ENCODE results near the gene TMEM59L.

TMEM59L gene

DNA sequence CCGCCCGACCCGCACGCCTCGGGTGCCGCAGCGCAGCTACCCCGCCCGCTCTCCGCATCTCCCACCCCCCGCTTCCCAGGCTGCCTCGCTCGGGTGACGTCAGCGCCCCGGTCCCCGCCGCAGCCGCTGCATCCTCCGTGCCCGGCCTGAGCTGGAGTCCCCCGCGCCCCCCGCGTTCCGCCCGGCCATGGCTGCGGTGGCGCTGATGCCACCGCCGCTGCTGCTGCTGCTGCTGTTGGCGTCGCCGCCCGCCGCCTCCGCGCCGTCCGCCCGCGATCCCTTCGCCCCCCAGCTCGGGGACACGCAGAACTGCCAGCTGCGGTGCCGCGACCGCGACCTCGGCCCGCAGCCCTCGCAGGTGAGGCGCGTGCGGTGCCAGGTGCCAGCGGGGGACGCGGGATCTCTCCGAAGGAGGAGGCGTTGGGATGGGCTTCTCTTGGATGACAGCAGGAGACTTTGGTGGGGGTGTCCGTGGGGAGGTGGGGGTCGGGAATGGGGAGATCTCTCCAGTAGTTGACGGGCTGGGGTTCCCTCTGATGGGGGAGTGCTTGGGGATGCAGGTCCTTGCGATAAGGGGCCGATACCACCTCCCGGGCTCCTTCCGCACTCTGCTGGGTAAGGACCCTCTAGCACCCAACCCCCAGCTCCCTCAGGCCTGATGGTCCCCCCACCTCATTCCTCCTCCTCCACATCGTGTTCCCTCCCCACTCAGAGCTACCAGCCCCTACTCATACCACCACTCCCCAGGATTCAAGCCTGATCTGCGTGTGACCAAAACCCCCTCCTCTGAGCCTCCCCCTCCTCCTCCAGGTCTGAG is at the start of gene TMEM59L:
Gene TMEM59L (plus strand): TSS at position 99 of the 817 bp plus-strand sequence. CDS start 89 bp downstream, at position 188.
- in situ Hi-C loops (cut with HindIII; ENCODE audit: low pct_ligation_motif_present, low pct_unique_long_range_greater_than_20kb, low sequenced_read_pairs), result no loop called here
- no peak for DNase-seq

DNA sequence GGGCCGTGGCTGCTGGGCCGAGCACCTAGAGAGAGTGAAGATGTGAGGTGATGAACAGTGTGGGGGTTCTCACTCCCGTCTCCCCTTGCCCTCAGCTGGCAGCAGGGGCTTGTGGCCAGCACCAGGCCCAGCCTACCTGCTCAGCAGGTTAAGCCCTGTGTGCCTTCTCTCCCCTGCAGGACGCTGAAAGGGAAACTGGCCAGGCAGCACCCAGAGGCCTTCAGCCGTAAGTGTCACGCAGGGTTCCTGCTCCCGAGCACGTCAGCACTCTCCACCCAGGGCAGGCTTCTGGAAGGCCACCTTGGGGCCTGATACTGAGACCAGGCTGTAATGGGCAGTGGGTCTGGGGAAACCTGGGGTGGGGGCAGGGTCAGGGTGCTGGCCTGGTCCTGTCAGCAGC is 45.7 kb upstream of the TMEM59L start:
- in situ Hi-C loops (cut with HindIII; ENCODE audit: low pct_ligation_motif_present, low pct_unique_long_range_greater_than_20kb, low sequenced_read_pairs), result no loop called here
- DNase-seq, result no peak

DNA sequence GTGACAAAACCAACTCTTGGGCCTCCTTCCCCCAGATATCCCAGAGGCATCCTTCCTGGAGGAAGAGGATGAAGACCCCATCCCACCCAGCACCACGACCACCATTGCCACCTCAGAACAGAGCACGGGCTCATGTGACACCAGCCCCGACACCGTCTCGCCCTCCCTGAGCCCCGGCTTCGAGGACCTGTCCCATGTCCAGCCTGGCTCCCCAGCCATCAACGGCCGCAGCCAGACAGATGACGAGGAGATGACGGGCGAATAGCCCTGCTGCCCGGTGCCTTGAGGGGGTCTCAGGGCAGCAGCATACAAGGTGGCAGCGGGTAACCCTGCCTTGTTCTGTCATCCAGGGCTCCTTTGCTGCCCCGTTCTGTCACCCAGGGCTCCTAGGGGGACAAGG is 44.3 kb upstream of the TMEM59L start:
- in situ Hi-C loops (cut with HindIII; ENCODE audit: low pct_ligation_motif_present, low pct_unique_long_range_greater_than_20kb, low sequenced_read_pairs), result no loop called here
- no peak for DNase-seq

DNA sequence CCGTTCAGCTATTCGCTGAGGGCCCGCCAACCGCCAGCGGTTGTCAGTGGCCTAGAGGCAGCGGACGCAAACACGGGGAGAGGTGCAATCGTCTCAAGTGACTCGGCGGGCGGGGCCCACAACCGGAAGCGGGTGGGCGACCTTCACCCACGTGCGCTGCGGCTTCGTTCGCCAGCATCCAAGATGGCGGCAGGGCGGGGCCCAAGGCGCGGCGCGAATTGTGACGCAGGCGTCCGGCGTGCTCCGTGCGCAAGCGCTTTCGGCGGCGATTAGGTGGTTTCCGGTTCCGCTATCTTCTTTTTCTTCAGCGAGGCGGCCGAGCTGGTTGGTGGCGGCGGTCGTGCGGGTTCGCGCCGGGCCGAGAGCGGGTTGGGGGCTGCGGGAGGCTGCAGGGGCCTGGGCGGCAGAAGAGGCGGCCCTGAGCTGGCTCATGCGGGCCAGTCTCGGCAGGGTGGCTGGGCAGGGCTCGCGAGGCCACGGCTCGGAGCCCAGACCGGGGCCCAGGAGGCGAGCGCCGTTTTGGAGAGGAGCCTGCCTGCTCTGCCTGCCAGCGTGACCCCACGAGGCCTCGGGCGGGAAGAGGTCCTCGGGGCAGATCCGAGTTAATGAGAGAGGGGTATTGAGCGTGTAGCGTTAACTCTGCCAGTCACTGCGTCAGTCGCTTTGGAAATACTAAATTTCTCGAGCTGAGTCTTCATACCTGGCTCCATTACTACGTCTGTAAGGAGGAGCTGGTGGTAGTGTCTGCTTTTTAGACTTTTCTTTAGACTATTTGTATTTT is 40.9 kb upstream of the TMEM59L start, which contains the start of gene UBA52:
Gene UBA52 (plus strand): TSS at position 294 of the 781 bp plus-strand sequence. CDS start 1,444 bp downstream, outside the sequence.
- DNase-seq, result peak; percentile 97
- in situ Hi-C loops (cut with HindIII; ENCODE audit: low pct_ligation_motif_present, low pct_unique_long_range_greater_than_20kb, low sequenced_read_pairs), result no loop called here

DNA sequence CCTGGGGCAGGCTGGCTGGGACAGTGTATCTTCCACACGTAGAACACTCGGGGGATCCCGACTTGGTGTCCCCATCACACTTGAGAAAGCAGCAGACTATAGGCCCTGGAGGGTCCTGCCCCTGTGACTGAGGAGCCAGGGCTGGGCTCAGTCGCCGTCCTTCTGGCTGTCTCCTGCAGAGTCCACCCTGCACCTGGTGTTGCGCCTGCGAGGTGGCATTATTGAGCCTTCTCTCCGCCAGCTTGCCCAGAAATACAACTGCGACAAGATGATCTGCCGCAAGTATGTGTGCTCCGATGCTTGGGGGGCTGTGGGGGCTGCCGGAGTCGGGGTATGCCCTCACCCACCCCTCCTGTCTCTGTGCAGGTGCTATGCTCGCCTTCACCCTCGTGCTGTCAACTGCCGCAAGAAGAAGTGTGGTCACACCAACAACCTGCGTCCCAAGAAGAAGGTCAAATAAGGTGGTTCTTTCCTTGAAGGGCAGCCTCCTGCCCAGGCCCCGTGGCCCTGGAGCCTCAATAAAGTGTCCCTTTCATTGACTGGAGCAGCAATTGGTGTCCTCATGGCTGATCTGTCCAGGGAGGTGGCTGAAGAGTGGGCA is 37.9 kb upstream of the TMEM59L start:
- in situ Hi-C loops (cut with HindIII; ENCODE audit: low pct_ligation_motif_present, low pct_unique_long_range_greater_than_20kb, low sequenced_read_pairs), result no loop called here
- no peak for DNase-seq

DNA sequence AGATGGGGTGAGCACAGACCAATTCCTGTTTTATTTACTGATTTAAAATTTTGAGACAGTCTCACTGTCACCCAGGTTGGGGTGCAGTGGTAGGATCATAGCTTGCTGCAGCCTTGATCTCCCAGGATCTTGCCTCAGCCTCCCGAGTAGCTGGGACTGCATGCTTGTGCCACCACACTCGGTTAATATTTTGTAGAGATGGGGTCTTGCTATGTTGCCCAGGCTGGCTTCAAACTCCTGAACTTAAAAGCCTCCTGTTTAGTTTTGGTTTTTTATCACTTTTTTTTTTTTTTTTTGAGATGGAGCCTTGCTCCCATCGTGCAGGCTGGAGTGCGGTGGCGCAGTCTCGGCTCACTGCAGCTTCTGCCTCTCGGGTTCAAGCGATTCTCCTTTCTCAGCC is 36.3 kb upstream of the TMEM59L start:
- in situ Hi-C loops (cut with HindIII; ENCODE audit: low pct_ligation_motif_present, low pct_unique_long_range_greater_than_20kb, low sequenced_read_pairs), result no loop called here
- no peak for DNase-seq

DNA sequence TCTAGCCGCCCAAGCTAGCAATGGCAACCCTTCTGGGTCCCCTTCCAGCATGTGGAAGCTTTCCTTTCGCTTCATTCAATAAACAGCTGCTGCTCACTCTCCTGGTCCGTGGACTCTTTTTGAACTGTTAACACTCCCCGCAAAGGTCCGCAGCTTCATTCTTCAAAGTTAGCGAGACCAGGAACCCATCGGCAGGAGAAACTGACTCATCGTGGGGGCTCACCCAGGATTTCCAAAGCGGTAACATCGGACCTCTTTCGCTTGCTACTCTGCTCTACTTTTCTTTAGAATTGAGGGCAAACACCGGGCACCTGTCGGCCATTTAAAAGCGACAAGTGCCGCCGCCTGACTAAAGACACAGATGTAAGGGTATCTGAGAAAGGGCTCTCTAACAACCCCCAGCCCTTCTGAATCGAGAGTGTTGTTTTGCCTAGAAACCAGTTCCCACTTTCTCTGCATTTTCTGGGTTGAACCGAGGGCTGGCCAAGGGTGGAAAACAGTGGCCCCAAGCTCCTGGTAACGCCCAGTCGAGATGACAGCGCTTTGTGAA is 35.2 kb upstream of the TMEM59L start:
- in situ Hi-C loops (cut with HindIII; ENCODE audit: low pct_ligation_motif_present, low pct_unique_long_range_greater_than_20kb, low sequenced_read_pairs), result no loop called here
- no peak for DNase-seq

DNA sequence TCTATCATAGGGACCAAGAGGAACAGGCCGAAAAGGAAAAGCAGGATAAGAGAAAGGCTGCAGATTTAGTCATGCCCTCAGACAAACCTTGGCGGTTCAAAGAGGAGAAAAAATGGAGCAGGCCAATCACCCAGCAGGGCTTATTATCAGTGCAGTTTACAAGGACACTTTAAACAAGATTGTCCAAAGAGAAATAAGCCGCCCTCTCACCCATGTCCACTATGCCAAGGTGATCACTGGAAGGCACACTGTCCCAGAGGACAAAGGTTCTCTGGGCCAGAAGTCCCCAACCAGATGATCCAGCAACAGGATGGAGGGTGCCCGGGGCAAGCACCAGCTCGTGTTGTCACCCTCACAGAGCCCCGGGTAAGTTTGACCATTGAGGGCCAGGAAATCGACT is 32.4 kb upstream of the TMEM59L start:
- in situ Hi-C loops (cut with HindIII; ENCODE audit: low pct_ligation_motif_present, low pct_unique_long_range_greater_than_20kb, low sequenced_read_pairs), result no loop called here
- no peak for DNase-seq

DNA sequence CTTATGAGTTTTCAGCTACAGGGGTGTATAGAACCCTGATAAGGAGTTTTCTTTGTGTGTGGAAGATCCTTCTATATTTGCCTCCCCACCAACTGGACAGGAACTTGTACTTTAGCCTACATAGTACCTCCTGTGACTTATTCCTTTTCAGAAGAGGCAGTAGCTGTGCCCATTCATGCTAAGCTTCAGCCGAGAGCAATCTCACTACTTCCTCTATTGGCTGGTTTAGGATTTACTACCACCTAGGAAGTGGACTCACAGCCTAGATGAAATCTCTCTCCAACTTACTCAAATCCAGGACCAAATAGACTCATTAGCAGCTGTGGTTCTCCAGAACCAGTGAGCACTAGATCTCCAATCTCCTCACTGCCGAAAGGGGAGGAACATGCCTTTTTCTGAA is 26.4 kb upstream of the TMEM59L start:
- in situ Hi-C loops (cut with HindIII; ENCODE audit: low pct_ligation_motif_present, low pct_unique_long_range_greater_than_20kb, low sequenced_read_pairs), result no loop called here
- DNase-seq, result no peak

DNA sequence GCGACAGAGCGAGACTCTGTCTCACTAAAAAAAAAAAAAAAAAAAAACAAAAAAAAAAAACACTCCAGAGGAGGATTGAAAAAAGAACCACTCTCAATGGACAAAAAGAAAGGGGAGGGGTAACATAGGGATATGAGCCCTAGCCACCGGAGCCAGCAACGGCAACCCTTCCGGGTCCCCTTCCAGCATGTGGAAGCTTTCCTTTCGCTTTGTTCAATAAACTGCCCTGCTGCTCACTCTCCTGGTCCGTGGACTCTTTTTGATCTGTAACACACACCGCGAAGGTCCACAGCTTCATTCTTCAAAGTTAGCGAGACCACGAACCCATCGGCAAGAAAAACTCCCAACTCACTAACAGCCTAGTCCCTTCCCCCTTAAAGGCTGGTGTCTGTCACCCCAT is 25.1 kb upstream of the TMEM59L start:
- in situ Hi-C loops (cut with HindIII; ENCODE audit: low pct_ligation_motif_present, low pct_unique_long_range_greater_than_20kb, low sequenced_read_pairs), result no loop called here
- DNase-seq, result no peak

DNA sequence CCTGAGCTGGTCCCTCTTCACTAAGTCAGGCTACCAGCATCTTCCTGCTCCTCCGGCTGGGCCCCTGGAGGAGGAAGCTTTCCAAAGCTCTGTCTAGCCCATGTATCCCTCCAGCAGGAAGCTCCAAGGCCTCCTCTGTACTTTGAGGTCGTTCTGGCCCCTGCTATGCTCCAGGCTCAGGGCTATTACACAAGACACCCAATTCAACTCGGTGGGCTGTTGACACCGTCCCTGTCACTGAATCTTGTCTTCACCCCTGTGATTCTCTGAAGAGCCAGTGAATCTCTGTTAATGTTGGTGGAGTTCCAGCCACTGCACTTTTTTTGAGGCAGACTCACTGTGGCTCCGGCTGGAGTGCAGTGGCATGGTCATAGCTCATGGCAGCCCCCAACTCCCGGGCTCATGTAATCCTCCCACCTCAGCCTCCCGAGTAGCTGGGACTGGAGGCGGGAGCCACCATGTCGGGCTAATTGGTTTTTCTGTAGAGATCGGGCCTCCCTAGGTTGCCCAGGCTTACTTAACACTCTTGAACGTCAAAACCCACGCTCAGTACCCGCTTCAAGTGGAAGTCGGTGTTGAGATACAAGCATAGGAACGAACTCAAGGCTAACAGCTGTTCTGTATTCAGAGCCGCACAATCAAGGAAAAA is 24.6 kb upstream of the TMEM59L start:
- in situ Hi-C loops (cut with HindIII; ENCODE audit: low pct_ligation_motif_present, low pct_unique_long_range_greater_than_20kb, low sequenced_read_pairs), result no loop called here
- no peak for DNase-seq

DNA sequence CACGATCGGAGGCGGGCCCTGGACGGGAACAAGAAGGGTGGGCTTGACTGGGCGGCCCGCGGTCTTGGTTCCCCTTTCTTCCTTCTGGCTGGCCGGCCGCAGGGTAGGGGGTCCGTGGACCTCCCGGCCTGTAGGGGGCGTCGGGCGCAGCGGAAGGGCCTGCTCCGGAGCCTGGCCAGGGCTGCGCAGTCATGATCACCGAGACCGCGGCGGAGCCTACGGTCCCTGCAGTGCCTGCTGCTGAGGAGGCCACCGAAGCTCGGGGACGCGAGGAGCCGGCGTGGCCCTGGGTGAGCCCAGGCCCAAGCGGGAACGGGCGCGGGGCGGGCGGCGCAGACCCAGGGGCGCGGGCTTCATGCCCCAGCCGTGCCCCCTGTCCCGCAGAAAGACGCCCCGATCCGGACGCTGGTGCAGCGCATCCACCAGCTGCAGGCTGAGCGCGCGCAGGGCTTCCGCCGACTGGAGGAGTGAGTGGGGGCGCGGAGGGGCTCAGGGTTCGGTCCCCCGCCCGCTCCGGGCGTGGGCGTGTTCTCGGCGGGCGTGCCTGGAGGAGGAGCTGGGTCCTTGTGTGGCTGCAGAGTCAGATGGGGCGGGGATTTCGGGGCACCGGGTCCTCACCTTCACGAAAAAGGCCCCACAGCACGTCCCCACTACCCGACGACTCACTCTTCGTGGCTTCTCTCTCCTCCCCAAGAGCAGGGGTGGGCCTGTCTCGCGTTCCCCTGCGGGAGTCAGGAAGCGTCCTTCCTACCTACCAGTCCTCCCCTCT is 23.9 kb upstream of the TMEM59L start, which contains the start of gene REX1BD:
Gene REX1BD (plus strand): TSS at position 188 of the 769 bp plus-strand sequence. CDS start 4 bp downstream, at position 192.
- peak; percentile 68 for DNase-seq
- in situ Hi-C loops (cut with HindIII; ENCODE audit: low pct_ligation_motif_present, low pct_unique_long_range_greater_than_20kb, low sequenced_read_pairs), result no loop called here

DNA sequence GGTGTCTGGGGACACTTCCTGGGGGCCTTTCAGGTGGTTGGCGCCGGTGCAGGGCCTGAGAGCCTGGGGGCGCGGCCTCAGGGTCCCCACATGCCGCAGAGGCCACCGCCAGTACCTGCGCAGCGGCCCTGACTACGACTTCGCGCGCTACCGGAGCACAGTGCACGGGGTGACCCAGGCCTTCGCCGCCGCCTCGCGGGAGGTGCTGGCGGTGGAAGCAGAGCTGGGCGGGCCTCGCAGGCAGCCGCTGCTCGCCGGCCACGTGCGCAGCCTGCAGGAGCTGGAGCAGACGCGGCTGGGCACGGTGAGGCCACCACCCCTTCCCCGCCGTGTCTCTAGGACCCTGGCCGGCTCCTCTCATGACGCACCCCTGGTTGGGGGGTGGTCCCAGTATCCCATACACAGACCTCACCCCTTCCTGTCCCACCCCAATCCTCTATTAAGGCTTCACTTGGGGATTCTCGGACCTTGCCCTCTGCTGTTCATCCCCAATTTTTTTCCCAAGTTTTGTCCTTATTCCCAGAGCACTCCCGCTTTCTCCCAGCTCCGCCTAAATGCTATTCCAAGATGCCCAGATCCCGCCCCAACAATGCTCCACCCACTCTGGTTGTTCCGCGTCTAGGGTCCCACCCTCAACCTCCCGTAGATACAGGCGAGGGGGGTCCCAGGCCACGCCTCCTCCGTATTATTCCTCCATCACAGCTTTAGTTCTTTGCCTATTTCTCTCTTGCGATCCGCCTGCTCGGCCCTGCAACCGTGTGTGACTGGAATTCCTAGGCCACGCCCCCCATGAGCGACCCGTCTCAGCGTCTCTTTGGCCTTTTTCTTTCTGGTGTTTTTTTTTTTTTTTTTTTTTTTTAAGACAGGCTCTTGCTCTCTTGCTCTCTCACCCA is 23.0 kb upstream of the TMEM59L start:
- in situ Hi-C loops (cut with HindIII; ENCODE audit: low pct_ligation_motif_present, low pct_unique_long_range_greater_than_20kb, low sequenced_read_pairs), result no loop called here
- peak; percentile 72 for DNase-seq

DNA sequence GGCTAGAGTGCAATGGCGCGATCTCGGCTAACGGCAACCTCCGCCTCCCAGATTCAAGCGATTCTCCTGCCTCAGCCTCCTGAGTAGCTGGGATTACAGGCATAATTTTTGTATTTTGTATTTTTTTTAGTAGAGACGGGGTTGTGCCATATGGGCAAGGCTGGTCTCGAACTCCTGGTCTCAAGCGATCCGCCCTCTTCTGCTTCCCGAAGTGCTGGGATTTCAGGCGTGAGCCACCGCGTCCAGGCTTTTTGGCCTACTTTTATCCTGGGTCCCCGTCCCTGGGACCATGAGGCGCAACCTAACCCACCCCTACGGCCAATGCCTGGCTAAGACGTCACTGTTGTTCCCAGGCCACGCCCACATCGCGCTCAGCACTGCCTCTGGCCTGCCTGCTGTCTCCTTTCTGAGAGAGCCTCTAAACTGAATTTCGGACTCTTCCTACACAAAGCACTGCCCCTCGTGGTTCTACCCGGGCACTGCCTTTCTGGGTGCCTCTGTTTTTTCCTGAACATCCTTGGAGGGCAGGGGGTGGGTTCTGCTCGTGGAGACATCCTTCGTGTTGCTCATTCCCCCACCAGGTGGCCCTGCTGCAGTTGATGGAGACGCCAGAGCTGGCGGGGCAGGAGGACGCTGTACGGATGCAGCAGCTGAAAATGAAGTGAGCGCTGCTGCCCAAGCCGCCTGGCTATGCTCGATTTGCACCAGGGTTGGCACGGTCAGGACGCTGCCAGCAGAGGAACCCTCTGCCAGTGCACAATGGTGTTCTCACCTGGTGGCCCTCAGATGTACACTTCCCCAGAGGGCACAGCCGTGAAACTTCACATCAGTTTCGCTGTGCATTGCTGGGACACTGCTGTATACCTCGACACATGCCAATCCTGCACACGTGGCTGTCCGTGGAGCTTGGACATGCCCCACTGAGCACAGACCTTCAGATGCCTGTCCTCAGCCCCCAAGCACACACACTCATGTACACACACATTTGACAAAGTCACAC is 22.1 kb upstream of the TMEM59L start:
- in situ Hi-C loops (cut with HindIII; ENCODE audit: low pct_ligation_motif_present, low pct_unique_long_range_greater_than_20kb, low sequenced_read_pairs), result no loop called here
- DNase-seq, result no peak

DNA sequence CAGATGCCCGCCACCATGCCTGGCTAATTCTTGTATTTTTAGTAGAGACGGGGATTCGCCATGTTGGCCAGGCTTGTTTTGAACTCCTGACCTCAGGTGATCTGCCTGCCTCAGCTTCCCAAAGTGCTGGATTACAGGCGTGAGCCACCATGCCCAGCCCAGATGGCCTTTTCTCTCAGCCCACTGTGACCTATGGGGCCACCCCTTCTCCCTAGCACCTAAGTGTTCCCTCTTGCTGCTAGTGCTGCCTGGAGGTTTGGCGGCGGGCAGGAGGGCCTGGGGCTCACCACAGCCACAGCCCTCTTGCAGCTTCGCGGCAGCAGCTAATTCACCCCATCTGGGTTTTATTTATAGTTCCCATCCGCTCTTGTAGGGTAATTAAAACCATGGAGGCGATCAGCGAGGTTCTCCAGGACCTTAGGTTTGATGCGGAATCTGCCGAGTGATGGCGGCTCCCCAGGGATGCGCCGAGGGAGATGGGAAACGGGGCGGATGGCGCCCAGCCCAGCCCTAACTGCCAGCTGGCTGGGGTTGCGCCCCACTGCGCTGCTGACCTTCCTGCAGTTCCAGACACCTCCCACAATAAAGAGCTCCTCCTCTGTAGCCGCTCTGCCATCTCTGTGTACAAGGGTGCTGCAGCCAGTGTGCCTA is 20.8 kb upstream of the TMEM59L start:
- in situ Hi-C loops (cut with HindIII; ENCODE audit: low pct_ligation_motif_present, low pct_unique_long_range_greater_than_20kb, low sequenced_read_pairs), result no loop called here

More for the DNA sequence above, 20.8 kb upstream of the TMEM59L start:
- DNase-seq, result no peak
